Smooth muscle cell of bladder (primary cell): ENCODE results near the gene OBP2A. TPM values are rescaled to one million over a fixed set of nuclear protein-coding genes. Genes with fewer than 3 reads are reported as not detected.

ENCODE experiments used
- total RNA-seq: library from RNA; depleted of rRNA; stranded (reverse); fragments of >200 nt; gene quantifications from 2 replicates; pipeline ENCODE4 v1.2.3, GENCODE V29; 2014

Gene OBP2A
- total RNA-seq, result not detected in 2 replicates

GRCh38 chr9:135545646-135546176 is at the start of gene OBP2A:
Gene OBP2A (plus strand): TSS chr9:135546126. CDS start chr9:135546181, 55 bp downstream.

GRCh38 chr9:135500525-135501260 is 45.2 kb upstream of the OBP2A start, which contains the start of gene MRPS2:
Gene MRPS2 (plus strand): TSS chr9:135500682. CDS start chr9:135500711, 29 bp downstream.

GRCh38 chr9:135520916-135521607 is 24.9 kb upstream of the OBP2A start, which contains the start of gene LCN1:
Gene LCN1 (plus strand): TSS chr9:135521440. CDS start chr9:135521498, 58 bp downstream.

GRCh38 chr9:135561391-135562234 is 15.7 kb downstream of the OBP2A start, which contains the start of gene PAEP:
Gene PAEP (plus strand): TSS chr9:135561756.

Other genes starting within 250 kb of the OBP2A start
- 9.5 and 10.4 TPM in 2 replicates for gene PPP1R26, start 66.3 kb upstream of the OBP2A start, total RNA-seq
- 10.4 and 11.5 TPM in 2 replicates for gene MRPS2, start 45.4 kb upstream of the OBP2A start, total RNA-seq
- 0.28 and 0.65 TPM in 2 replicates for gene LCN1, start 24.7 kb upstream of the OBP2A start, total RNA-seq
- gene PAEP, start 15.6 kb downstream of the OBP2A start, total RNA-seq, result not detected in 2 replicates
- not detected in 2 replicates for gene GLT6D1, start 93.4 kb downstream of the OBP2A start, total RNA-seq
- not detected in 2 replicates for gene LCN9, start 117.2 kb downstream of the OBP2A start, total RNA-seq
- not detected in 2 replicates for gene SOHLH1, start 153.4 kb downstream of the OBP2A start, total RNA-seq
- gene KCNT1, start 156.1 kb downstream of the OBP2A start, total RNA-seq, result not detected in 2 replicates